ENCODE data around the gene FAM151B.

Gene FAM151B

GRCh38 chr5:80565330-80565729 lies 77.4 kb downstream of the FAM151B start:
- H3K9ac ChIP-seq (ENCODE audit: low read depth, low read length, poor library complexity, severe bottlenecking) = no peak overlapping the region
- H3K9me2 ChIP-seq (replicated peaks; ENCODE audit: low read depth, low read length) = no peaks in the 10 kb centered on the region
- no peaks in the 10 kb centered on the region for H3K9me3 ChIP-seq (ENCODE audit: insufficient read depth, low read depth, low read length)
- no peak for TF ChIP-seq EZH2phosphoT487 (IDR thresholded peaks at IDR 0.05; ENCODE audit: borderline replicate concordance)
- no peak for TF ChIP-seq CTCF (conservative IDR thresholded peaks at IDR 0.05; ENCODE audit: low read length)
- no peaks in the 10 kb centered on the region for H3K79me2 ChIP-seq (ENCODE audit: insufficient read depth, low read length)
- no peak overlapping the region for H3K4me2 ChIP-seq (ENCODE audit: low read depth, low read length, poor library complexity, severe bottlenecking)
- no peaks in the 10 kb centered on the region for H3K4me1 ChIP-seq (ENCODE audit: insufficient read depth, low read length, poor library complexity, severe bottlenecking)
- H3F3A ChIP-seq (ENCODE audit: low read depth) = no peaks in the 10 kb centered on the region
- H2AFZ ChIP-seq (ENCODE audit: low read length) = no peak overlapping the region
- no peaks in the 10 kb centered on the region for H3K27me3 ChIP-seq (ENCODE audit: insufficient read depth, low read length, poor library complexity, severe bottlenecking)
- no peaks in the 10 kb centered on the region for H4K20me1 ChIP-seq (ENCODE audit: insufficient read depth, low read length, poor library complexity, severe bottlenecking)
- H3K36me3 ChIP-seq (ENCODE audit: insufficient read depth, low read length) = no peaks in the 10 kb centered on the region
- H3K4me3 ChIP-seq (ENCODE audit: low read length, poor library complexity, severe bottlenecking) = no peak overlapping the region

DNA sequence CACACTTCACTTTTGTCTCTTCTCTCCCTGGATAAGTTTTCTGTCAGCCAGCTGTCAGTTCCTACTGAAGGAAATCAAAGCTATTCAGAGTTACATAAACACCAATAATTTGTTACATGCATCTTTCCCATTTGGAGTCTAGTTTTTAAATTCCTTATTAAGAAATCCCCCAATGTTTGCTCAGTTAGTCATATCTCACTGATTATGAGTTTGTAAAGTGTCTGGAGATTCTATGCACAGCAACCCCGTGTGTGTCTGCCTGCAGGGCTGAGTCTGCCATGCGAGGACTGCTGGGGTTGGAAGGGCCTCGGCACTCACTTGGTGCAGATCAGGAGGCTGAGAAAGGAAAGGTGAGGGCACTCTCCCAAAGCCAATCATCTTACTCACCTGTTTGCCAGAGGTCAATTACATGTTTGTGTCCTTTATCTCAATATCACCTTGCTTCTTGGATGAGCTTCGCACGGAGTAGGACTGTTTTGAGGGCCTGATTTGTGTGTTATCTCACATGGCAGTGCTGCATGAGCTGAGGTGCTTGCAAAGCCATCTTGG lies 78.9 kb downstream of the FAM151B start:
- Histone ChIP-seq H2AFZ (ENCODE audit: low read length) (no peak overlapping the region), H3K79me2 (ENCODE audit: insufficient read depth, low read length) (no peaks in the 10 kb centered on the region), H3K4me2 (ENCODE audit: low read depth, low read length, poor library complexity, severe bottlenecking) (no peak overlapping the region), H3K36me3 (ENCODE audit: insufficient read depth, low read length) (no peaks in the 10 kb centered on the region), H3K9ac (ENCODE audit: low read depth, low read length, poor library complexity, severe bottlenecking) (no peak overlapping the region), H3K27me3 (ENCODE audit: insufficient read depth, low read length, poor library complexity, severe bottlenecking) (no peaks in the 10 kb centered on the region), H3K9me3 (ENCODE audit: insufficient read depth, low read depth, low read length) (no peaks in the 10 kb centered on the region), H4K20me1 (ENCODE audit: insufficient read depth, low read length, poor library complexity, severe bottlenecking) (no peaks in the 10 kb centered on the region), H3K9me2 (replicated peaks; ENCODE audit: low read depth, low read length) (no peaks in the 10 kb centered on the region), H3K4me3 (ENCODE audit: low read length, poor library complexity, severe bottlenecking) (no peak overlapping the region), H3F3A (ENCODE audit: low read depth) (no peaks in the 10 kb centered on the region), H3K4me1 (ENCODE audit: insufficient read depth, low read length, poor library complexity, severe bottlenecking) (no peaks in the 10 kb centered on the region)
- TF ChIP-seq CTCF (conservative IDR thresholded peaks at IDR 0.05; ENCODE audit: low read length) (no peak), EZH2phosphoT487 (IDR thresholded peaks at IDR 0.05; ENCODE audit: borderline replicate concordance) (no peak)

DNA sequence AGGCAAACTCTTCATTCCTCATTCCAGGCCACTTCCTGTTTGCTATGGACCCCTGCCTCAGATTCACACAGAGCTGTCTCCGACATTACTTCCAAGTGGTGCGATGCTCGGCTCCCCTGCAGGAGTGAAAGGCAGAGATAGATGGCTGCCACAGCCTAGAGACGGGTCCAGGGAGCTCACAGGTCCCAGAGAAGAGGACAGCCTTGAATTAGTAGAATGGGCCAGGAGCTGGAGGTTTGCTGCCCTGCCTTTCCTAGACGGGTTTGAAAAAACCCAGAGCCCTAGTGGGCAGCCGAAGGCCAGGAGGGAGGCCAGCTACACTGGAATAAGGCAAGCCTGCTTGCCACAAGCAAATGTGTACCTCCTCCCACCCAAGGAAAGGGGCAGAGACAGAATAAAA lies 80.4 kb downstream of the FAM151B start:
- Histone ChIP-seq H3K9me3 (ENCODE audit: insufficient read depth, low read depth, low read length) (no peaks in the 10 kb centered on the region), H3K79me2 (ENCODE audit: insufficient read depth, low read length) (no peaks in the 10 kb centered on the region), H3K4me1 (ENCODE audit: insufficient read depth, low read length, poor library complexity, severe bottlenecking) (no peaks in the 10 kb centered on the region), H3K36me3 (ENCODE audit: insufficient read depth, low read length) (no peaks in the 10 kb centered on the region), H3K9me2 (replicated peaks; ENCODE audit: low read depth, low read length) (no peaks in the 10 kb centered on the region), H3K4me3 (ENCODE audit: low read length, poor library complexity, severe bottlenecking) (no peak overlapping the region), H3F3A (ENCODE audit: low read depth) (no peaks in the 10 kb centered on the region), H3K27me3 (ENCODE audit: insufficient read depth, low read length, poor library complexity, severe bottlenecking) (no peaks in the 10 kb centered on the region), H4K20me1 (ENCODE audit: insufficient read depth, low read length, poor library complexity, severe bottlenecking) (no peaks in the 10 kb centered on the region), H2AFZ (ENCODE audit: low read length) (no peak overlapping the region), H3K9ac (ENCODE audit: low read depth, low read length, poor library complexity, severe bottlenecking) (no peak overlapping the region), H3K4me2 (ENCODE audit: low read depth, low read length, poor library complexity, severe bottlenecking) (no peak overlapping the region)
- TF ChIP-seq CTCF (conservative IDR thresholded peaks at IDR 0.05; ENCODE audit: low read length) = no peak
- TF ChIP-seq EZH2phosphoT487 (IDR thresholded peaks at IDR 0.05; ENCODE audit: borderline replicate concordance) = no peak
